ENCODE measurements around the gene CCDC137.

Gene CCDC137

GRCh38 chr17:81635973-81636504 lies 30.5 kb upstream of the CCDC137 start:
- H3K27ac ChIP-seq: peak overlapping the region; percentile 93
- TF ChIP-seq CTCF (conservative IDR thresholded peaks at IDR 0.05): no peak

GRCh38 chr17:81636505-81637288 lies 29.8 kb upstream of the CCDC137 start, which contains the start of the genes NPLOC4 and TSPAN10:
Gene NPLOC4, minus strand, starts transcription at chr17:81637112. Its CDS starts 182 bp downstream, at chr17:81636930.
Gene TSPAN10, plus strand, starts transcription at chr17:81637196. Its CDS starts 5,217 bp downstream, at chr17:81642413.
- no peak for TF ChIP-seq CTCF (conservative IDR thresholded peaks at IDR 0.05)
- H3K27ac ChIP-seq: peak within 1 kb of the TSS; percentile 93

- H3K27ac ChIP-seq: no peak overlapping the region
- no peak for TF ChIP-seq CTCF (conservative IDR thresholded peaks at IDR 0.05)
Observed at GRCh38 chr17:81638683-81639082, 27.9 kb upstream of the CCDC137 start.

GRCh38 chr17:81640011-81640410 lies 26.5 kb upstream of the CCDC137 start:
- H3K27ac ChIP-seq: no peak overlapping the region
- no peak for TF ChIP-seq CTCF (conservative IDR thresholded peaks at IDR 0.05)

- H3K27ac ChIP-seq: no peak overlapping the region
- TF ChIP-seq CTCF (conservative IDR thresholded peaks at IDR 0.05): no peak
Observed at GRCh38 chr17:81641825-81642489, 24.6 kb upstream of the CCDC137 start.

- H3K27ac ChIP-seq: no peak overlapping the region
- TF ChIP-seq CTCF (conservative IDR thresholded peaks at IDR 0.05): no peak
Observed at GRCh38 chr17:81644496-81644895, 22.0 kb upstream of the CCDC137 start.

Measured in VCaP (cell line).